ENCODE data around the gene G6PC1.

G6PC1 gene

GRCh38 chr17:42889809-42890208 lies 10.8 kb upstream of the G6PC1 start:
- peaks cover 3% of the 10 kb centered on the region; the same call in 1 of the 2 replicates for H3K27me3 ChIP-seq (ENCODE audit: insufficient read depth, low read length)
- H3K4me1 ChIP-seq (ENCODE audit: insufficient read depth, low read length, severe bottlenecking): no peaks in the 10 kb centered on the region
- TF ChIP-seq, protein P1, sequence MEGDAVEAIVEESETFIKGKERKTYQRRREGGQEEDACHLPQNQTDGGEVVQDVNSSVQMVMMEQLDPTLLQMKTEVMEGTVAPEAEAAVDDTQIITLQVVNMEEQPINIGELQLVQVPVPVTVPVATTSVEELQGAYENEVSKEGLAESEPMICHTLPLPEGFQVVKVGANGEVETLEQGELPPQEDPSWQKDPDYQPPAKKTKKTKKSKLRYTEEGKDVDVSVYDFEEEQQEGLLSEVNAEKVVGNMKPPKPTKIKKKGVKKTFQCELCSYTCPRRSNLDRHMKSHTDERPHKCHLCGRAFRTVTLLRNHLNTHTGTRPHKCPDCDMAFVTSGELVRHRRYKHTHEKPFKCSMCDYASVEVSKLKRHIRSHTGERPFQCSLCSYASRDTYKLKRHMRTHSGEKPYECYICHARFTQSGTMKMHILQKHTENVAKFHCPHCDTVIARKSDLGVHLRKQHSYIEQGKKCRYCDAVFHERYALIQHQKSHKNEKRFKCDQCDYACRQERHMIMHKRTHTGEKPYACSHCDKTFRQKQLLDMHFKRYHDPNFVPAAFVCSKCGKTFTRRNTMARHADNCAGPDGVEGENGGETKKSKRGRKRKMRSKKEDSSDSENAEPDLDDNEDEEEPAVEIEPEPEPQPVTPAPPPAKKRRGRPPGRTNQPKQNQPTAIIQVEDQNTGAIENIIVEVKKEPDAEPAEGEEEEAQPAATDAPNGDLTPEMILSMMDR (IDR thresholded peaks at IDR 0.05; ENCODE audit: low read length): no peak
- no peak for TF ChIP-seq EZH2 (IDR thresholded peaks at IDR 0.05; ENCODE audit: borderline replicate concordance, low read length)
- no peaks in the 10 kb centered on the region for H3K79me2 ChIP-seq (ENCODE audit: insufficient read depth, low read length)
- H3K4me3 ChIP-seq (ENCODE audit: low read depth, low read length, poor library complexity, severe bottlenecking): no peak overlapping the region
- H3K4me2 ChIP-seq (ENCODE audit: low read length): no peak overlapping the region
- no peaks in the 10 kb centered on the region for H3K9me2 ChIP-seq (ENCODE audit: low read depth, low read length)
- no peak overlapping the region for H3K9ac ChIP-seq (ENCODE audit: low read length)
- no peaks in the 10 kb centered on the region for H3K36me3 ChIP-seq (ENCODE audit: insufficient read depth, low read length)
- no peaks in the 10 kb centered on the region for H3F3A ChIP-seq (ENCODE audit: insufficient read depth, low read length)
- no peak overlapping the region for H3K27ac ChIP-seq (ENCODE audit: low read depth, low read length, poor library complexity, severe bottlenecking)
- no peak overlapping the region for H2AFZ ChIP-seq (ENCODE audit: low read length)
- no peaks in the 10 kb centered on the region for H3K9me3 ChIP-seq (ENCODE audit: low read length)
- no peaks in the 10 kb centered on the region for H4K20me1 ChIP-seq (ENCODE audit: insufficient read depth, low read length)

- Histone ChIP-seq H3K9me2 (ENCODE audit: low read depth, low read length) (no peaks in the 10 kb centered on the region), H3K4me2 (ENCODE audit: low read length) (no peak overlapping the region), H2AFZ (ENCODE audit: low read length) (no peak overlapping the region)
Measured at GRCh38 chr17:42891539-42892152, 9.0 kb upstream of the G6PC1 start.

GRCh38 chr17:42893359-42893758 lies 7.2 kb upstream of the G6PC1 start:
- no peaks in the 10 kb centered on the region for H3K4me1 ChIP-seq (ENCODE audit: insufficient read depth, low read length, severe bottlenecking)
- H3K27me3 ChIP-seq (ENCODE audit: insufficient read depth, low read length): peaks cover 5% of the 10 kb centered on the region; the same call in 1 of the 2 replicates
- H3K9me2 ChIP-seq (ENCODE audit: low read depth, low read length): no peaks in the 10 kb centered on the region
- no peaks in the 10 kb centered on the region for H3K36me3 ChIP-seq (ENCODE audit: insufficient read depth, low read length)
- TF ChIP-seq, protein P1 (IDR thresholded peaks at IDR 0.05; ENCODE audit: low read length): no peak
- TF ChIP-seq EZH2 (IDR thresholded peaks at IDR 0.05; ENCODE audit: borderline replicate concordance, low read length): no peak
- no peak overlapping the region for H2AFZ ChIP-seq (ENCODE audit: low read length)
- H3F3A ChIP-seq (ENCODE audit: insufficient read depth, low read length): no peaks in the 10 kb centered on the region
- no peak overlapping the region for H3K4me2 ChIP-seq (ENCODE audit: low read length)
- H3K9me3 ChIP-seq (ENCODE audit: low read length): no peaks in the 10 kb centered on the region
- no peak overlapping the region for H3K9ac ChIP-seq (ENCODE audit: low read length)
- no peak overlapping the region for H3K27ac ChIP-seq (ENCODE audit: low read depth, low read length, poor library complexity, severe bottlenecking)
- H3K79me2 ChIP-seq (ENCODE audit: insufficient read depth, low read length): no peaks in the 10 kb centered on the region
- H3K4me3 ChIP-seq (ENCODE audit: low read depth, low read length, poor library complexity, severe bottlenecking): no peak overlapping the region
- no peaks in the 10 kb centered on the region for H4K20me1 ChIP-seq (ENCODE audit: insufficient read depth, low read length)

More at GRCh38 chr17:42891539-42892152, 9.0 kb upstream of the G6PC1 start:
- Histone ChIP-seq H3K27ac (ENCODE audit: low read depth, low read length, poor library complexity, severe bottlenecking) (no peak overlapping the region), H3K36me3 (ENCODE audit: insufficient read depth, low read length) (no peaks in the 10 kb centered on the region), H3K9ac (ENCODE audit: low read length) (no peak overlapping the region), H3K4me1 (ENCODE audit: insufficient read depth, low read length, severe bottlenecking) (no peaks in the 10 kb centered on the region), H3K79me2 (ENCODE audit: insufficient read depth, low read length) (no peaks in the 10 kb centered on the region), H3K27me3 (ENCODE audit: insufficient read depth, low read length) (peaks cover 3% of the 10 kb centered on the region; the same call in 1 of the 2 replicates), H4K20me1 (ENCODE audit: insufficient read depth, low read length) (no peaks in the 10 kb centered on the region), H3K4me3 (ENCODE audit: low read depth, low read length, poor library complexity, severe bottlenecking) (no peak overlapping the region), H3K9me3 (ENCODE audit: low read length) (no peaks in the 10 kb centered on the region), H3F3A (ENCODE audit: insufficient read depth, low read length) (no peaks in the 10 kb centered on the region)
- TF ChIP-seq, protein P1 (IDR thresholded peaks at IDR 0.05; ENCODE audit: low read length): no peak
